ENCODE measurements around the gene TEX26. TPM values are rescaled to one million over a fixed set of nuclear protein-coding genes. Genes with fewer than 3 reads are reported as not detected.
"Not testable (repeated sequence)": the region's sequence is repeated elsewhere in the genome, so short reads cannot be mapped to it uniquely, and the experiment has no call there.

TEX26 gene
- total and polyA plus RNA-seq, 9 of the 15 experiments (the other 6 are each of a cell fraction or from before 2014, with no cell fraction given) = not detected

DNA sequence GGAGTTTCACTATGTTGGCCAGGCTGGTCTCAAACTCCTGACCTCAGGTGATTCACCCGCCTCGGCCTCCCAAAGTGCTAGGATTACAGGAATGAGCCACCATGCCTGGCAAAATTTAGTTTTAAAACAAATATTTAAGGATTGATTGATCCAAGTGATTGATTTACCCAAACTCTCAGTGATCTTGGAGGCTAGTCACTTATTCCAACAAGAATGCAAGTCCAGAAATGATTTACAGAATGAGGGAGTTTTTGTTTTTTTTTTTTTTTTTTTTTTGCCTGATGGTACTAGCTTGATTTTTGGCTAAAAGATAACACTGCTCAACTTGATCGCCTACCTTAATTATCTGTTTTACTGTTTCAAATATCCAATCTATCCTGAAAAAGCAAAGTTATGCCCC is 5.7 kb upstream of the TEX26 start (continued):
- TF ChIP-seq, protein P1, sequence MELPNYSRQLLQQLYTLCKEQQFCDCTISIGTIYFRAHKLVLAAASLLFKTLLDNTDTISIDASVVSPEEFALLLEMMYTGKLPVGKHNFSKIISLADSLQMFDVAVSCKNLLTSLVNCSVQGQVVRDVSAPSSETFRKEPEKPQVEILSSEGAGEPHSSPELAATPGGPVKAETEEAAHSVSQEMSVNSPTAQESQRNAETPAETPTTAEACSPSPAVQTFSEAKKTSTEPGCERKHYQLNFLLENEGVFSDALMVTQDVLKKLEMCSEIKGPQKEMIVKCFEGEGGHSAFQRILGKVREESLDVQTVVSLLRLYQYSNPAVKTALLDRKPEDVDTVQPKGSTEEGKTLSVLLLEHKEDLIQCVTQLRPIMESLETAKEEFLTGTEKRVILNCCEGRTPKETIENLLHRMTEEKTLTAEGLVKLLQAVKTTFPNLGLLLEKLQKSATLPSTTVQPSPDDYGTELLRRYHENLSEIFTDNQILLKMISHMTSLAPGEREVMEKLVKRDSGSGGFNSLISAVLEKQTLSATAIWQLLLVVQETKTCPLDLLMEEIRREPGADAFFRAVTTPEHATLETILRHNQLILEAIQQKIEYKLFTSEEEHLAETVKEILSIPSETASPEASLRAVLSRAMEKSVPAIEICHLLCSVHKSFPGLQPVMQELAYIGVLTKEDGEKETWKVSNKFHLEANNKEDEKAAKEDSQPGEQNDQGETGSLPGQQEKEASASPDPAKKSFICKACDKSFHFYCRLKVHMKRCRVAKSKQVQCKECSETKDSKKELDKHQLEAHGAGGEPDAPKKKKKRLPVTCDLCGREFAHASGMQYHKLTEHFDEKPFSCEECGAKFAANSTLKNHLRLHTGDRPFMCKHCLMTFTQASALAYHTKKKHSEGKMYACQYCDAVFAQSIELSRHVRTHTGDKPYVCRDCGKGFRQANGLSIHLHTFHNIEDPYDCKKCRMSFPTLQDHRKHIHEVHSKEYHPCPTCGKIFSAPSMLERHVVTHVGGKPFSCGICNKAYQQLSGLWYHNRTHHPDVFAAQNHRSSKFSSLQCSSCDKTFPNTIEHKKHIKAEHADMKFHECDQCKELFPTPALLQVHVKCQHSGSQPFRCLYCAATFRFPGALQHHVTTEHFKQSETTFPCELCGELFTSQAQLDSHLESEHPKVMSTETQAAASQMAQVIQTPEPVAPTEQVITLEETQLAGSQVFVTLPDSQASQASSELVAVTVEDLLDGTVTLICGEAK (IDR thresholded peaks at IDR 0.05) = no peak
- TF ChIP-seq, protein P1 (CRISPR knock-in tag; IDR thresholded peaks at IDR 0.05) = no peak

- in situ Hi-C loops (cut with MboI); H3K36me3 ChIP-seq (ENCODE audit: control insufficient read depth, insufficient read depth, low read length); H3K4me2 ChIP-seq (ENCODE audit: insufficient read depth, low read length); H3K4me1 ChIP-seq (replicated peaks in 1 of 2; ENCODE audit: control insufficient read depth in 2 of 2, insufficient read depth in 2 of 2, low read length in 2 of 2); BruUV-seq (replicated peaks); H3K9ac ChIP-seq (ENCODE audit: insufficient read depth in 1 of 2, low read depth in 2 of 2, low read length in 2 of 2); intact Hi-C loops (cut with micrococcal nuclease); H3K79me2 ChIP-seq (ENCODE audit: control insufficient read depth, insufficient read depth, low read length); H3K27ac ChIP-seq (ENCODE audit: extremely low read depth, low read depth, low read length); H3K4me3 ChIP-seq; H3K9me3 ChIP-seq (replicated peaks; ENCODE audit: control insufficient read depth, insufficient read depth, low read depth, low read length); FAIRE-seq; H3K9me1 ChIP-seq (ENCODE audit: control insufficient read depth, insufficient read depth, low read length); H4K20me1 ChIP-seq (replicated peaks; ENCODE audit: control insufficient read depth, insufficient read depth, low read length); ATAC-seq; DNase-seq (ENCODE audit: extremely low read depth in 1 of 4, low spot score in 3 of 4); H3K27me3 ChIP-seq (ENCODE audit: control insufficient read depth in 2 of 2, insufficient read depth in 2 of 2, low read length in 2 of 2); POLR2A ChIA-PET; CTCF ChIA-PET (ENCODE audit: low intra/inter-chr PET ratio); H2AFZ ChIP-seq (ENCODE audit: low read depth, low read length): not testable (repeated sequence)
- 2% methylated on average over 3 of the region's 3 CpGs for WGBS (ENCODE audit: insufficient coverage, low coverage, missing lambda C conversion rate)
Observed at GRCh38 chr13:30927188-30927587, 5.3 kb upstream of the TEX26 start.

All from K562 (cell line).